Chondrocyte (in vitro differentiated cells): ENCODE results near the gene KDM4B. TPM values are rescaled to one million over a fixed set of nuclear protein-coding genes. Genes with fewer than 3 reads are reported as not detected.

Source experiments
- DNase-seq: peaks from one replicate; pipeline ENCODE4 v3.0.0; 2021; ENCODE audit warnings: mixed read lengths, low spot score
- H3K27ac Mint-ChIP-seq: one replicate; pipeline ENCODE4 v1.8.0; 2021; ENCODE audit warnings: mild to moderate bottlenecking, moderate library complexity, mixed read lengths; ENCODE audit not compliant: unreplicated experiment
- H3K27me3 Mint-ChIP-seq: 2 replicates; pipeline ENCODE4 v1.8.0; 2021; ENCODE audit warnings: low read depth, mixed read lengths
- H3K36me3 Mint-ChIP-seq: 2 replicates; pipeline ENCODE4 v1.8.0; 2021; ENCODE audit warnings: low read depth, mixed read lengths
- H3K4me1 Mint-ChIP-seq: 2 replicates; pipeline ENCODE4 v1.8.0; 2021; ENCODE audit warnings: low read depth, mild to moderate bottlenecking, mixed read lengths
- H3K4me3 Mint-ChIP-seq: one replicate; pipeline ENCODE4 v1.8.0; 2021; ENCODE audit warnings: mild to moderate bottlenecking, moderate library complexity, mixed read lengths; ENCODE audit not compliant: unreplicated experiment
- H3K9me3 Mint-ChIP-seq: 2 replicates; pipeline ENCODE4 v1.8.0; 2021; ENCODE audit warnings: low read depth, mixed read lengths
- total RNA-seq: library from RNA; stranded (reverse); gene quantifications from 3 replicates; pipeline ENCODE4 v1.2.1, GENCODE V29; 2021
- TF ChIP-seq, protein P1 (sequence below): fragments of 200-600 bp; sonication (generic); IDR thresholded peaks from 2 replicates; pipeline ENCODE4 v1.5.0; 2021; ENCODE audit warnings: antibody characterized with exemption, mild to moderate bottlenecking, moderate library complexity

The KDM4B gene
- total RNA-seq, 1 donor from 2014 or later, result 52.2 TPM

DNA sequence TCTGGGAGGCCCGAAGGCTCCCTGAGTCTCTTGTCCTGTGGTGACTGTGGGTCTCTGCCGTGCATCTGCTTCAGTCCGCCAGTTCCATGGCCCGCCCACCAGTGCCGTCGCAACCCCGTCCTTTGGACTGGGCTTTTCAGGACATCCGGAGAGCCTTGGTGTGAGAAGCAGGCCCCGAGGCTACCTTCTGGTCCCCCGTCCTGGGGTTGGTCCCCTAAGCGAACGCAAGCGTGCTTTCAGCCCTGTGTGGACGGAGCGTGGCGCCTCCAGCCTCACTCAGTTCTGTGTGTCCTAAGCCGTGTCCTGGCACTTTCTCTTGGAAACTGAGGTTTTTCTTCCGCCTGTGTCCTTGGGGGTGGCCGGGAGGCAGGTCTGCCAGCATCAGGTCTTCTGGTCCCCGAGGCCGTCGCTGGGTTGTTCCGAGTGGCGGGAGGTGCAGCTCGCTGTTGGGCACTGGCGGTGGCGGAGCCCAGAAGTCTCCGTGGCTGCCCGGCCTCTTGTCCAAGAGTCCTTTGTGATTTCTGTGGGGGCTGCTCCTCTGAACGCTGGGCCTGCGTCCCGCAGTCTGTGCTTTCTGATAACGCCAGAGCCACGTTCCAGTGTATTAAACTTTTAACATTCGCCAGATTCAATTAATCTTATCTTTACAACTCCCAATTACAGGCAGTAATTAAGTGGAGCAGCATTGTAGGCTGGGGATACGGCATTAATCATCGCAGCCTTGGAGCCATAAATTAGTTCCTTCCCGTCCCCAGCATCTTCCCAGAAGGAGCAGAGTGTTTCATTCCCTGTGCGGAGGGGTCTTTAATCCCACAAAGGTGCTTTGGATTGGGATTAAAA lies 99.5 kb downstream of the KDM4B start:
- no peak overlapping the region for H3K4me3 Mint-ChIP-seq
- TF ChIP-seq, protein P1, sequence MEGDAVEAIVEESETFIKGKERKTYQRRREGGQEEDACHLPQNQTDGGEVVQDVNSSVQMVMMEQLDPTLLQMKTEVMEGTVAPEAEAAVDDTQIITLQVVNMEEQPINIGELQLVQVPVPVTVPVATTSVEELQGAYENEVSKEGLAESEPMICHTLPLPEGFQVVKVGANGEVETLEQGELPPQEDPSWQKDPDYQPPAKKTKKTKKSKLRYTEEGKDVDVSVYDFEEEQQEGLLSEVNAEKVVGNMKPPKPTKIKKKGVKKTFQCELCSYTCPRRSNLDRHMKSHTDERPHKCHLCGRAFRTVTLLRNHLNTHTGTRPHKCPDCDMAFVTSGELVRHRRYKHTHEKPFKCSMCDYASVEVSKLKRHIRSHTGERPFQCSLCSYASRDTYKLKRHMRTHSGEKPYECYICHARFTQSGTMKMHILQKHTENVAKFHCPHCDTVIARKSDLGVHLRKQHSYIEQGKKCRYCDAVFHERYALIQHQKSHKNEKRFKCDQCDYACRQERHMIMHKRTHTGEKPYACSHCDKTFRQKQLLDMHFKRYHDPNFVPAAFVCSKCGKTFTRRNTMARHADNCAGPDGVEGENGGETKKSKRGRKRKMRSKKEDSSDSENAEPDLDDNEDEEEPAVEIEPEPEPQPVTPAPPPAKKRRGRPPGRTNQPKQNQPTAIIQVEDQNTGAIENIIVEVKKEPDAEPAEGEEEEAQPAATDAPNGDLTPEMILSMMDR, result no peak
- peaks cover 14% of the 10 kb centered on the region for H3K36me3 Mint-ChIP-seq

DNA sequence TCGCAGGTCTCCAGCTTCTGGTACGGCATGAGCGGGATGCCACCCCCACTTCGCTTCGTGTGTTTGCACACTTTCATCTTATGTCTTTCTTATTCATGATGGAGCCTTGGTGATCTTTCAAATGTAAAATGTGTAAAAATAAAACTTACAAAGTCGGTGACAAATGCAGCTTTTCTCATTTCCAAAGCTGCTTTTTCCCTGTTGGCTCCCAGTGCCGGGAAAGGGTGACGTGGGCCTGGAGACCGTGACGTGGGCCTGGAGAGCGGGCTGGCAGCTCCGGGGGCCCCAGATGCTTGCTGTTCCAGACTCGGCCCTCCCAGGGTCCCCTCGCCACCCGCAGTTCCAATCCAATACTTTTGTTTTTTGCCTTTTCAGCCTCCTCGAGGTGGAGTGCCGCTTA lies 101.4 kb downstream of the KDM4B start:
- TF ChIP-seq, protein P1, result no peak
- Mint-ChIP-seq H3K27me3 (no peaks in the 10 kb centered on the region), H3K9me3 (no peaks in the 10 kb centered on the region), H3K36me3 (peaks cover 14% of the 10 kb centered on the region), H3K27ac (no peak overlapping the region), H3K4me1 (no peaks in the 10 kb centered on the region), H3K4me3 (no peak overlapping the region)
- no peak for DNase-seq

More for the DNA sequence above, 99.5 kb downstream of the KDM4B start:
- no peak for DNase-seq
- H3K4me1 Mint-ChIP-seq, result no peaks in the 10 kb centered on the region
- H3K27ac Mint-ChIP-seq, result no peak overlapping the region
- H3K27me3 Mint-ChIP-seq, result no peaks in the 10 kb centered on the region
- H3K9me3 Mint-ChIP-seq, result no peaks in the 10 kb centered on the region

DNA sequence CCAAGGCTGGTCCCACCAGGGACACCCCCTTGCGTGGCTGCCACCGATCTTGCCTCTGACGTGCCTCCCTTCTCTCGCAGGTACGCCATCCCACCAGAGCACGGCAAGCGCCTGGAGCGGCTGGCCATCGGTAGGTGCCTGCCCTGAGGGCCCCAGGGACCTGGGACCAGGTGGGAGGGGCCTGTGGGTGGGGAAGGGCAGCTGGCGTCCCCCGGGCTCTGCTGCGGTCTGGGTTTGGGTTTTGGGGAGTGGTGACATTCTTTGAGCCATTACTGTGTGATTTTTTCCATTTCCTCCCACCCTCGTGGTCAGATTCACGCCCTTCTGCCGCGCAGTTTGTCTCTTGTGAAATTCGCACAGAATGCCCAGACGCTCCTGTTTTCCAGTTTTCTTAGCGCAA lies 102.0 kb downstream of the KDM4B start:
- H3K27ac Mint-ChIP-seq, result no peak overlapping the region
- no peaks in the 10 kb centered on the region for H3K27me3 Mint-ChIP-seq
- TF ChIP-seq, protein P1, result no peak
- DNase-seq, result no peak
- peaks cover 14% of the 10 kb centered on the region for H3K36me3 Mint-ChIP-seq
- no peaks in the 10 kb centered on the region for H3K4me1 Mint-ChIP-seq
- H3K4me3 Mint-ChIP-seq, result no peak overlapping the region
- no peaks in the 10 kb centered on the region for H3K9me3 Mint-ChIP-seq

DNA sequence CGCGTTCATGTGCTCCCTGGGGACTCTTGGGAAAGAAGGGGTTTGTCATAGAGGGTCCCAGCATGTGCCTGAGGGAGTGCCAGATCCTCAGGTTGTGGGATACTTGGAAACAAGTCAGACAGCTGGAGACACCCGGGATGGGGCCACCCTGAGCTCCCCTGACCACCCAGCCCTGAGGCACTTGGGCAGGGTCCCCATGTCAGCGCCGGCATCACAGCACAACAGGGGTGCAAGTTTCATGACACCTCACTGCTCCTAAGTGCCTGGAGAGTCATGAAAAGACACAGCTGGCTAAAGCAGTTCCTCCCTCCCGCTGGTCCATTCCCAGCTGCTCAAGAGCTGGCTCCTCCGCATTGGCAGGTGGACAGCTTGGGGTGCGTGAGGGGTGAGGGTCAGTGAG lies 102.7 kb downstream of the KDM4B start:
- H3K27me3 Mint-ChIP-seq, result no peaks in the 10 kb centered on the region
- no peak for DNase-seq
- peaks cover 10% of the 10 kb centered on the region for H3K36me3 Mint-ChIP-seq
- H3K4me3 Mint-ChIP-seq, result no peak overlapping the region
- TF ChIP-seq, protein P1, result no peak
- no peak overlapping the region for H3K27ac Mint-ChIP-seq
- H3K4me1 Mint-ChIP-seq, result no peaks in the 10 kb centered on the region
- no peaks in the 10 kb centered on the region for H3K9me3 Mint-ChIP-seq

DNA sequence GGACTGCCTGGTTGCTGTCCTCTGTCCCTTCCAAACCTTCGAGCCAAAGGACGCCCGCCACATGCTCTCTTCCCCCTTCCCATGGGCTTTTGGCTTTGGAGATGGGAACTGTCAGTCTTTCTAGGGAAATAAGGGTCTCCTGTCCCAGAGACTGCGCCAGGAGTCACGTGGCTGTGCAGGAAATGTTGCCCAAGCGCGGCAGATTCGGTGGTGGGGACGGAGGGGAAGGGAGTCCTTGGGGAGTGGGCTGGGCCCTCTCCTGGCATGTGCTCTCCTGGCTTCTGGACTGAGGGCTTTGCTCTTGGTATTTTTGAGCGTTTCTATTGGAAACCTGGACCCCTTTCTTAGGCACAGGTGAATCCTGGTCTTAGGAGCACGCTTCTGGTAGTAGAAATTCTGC lies 103.2 kb downstream of the KDM4B start:
- no peak for DNase-seq
- Mint-ChIP-seq H3K4me1 (no peaks in the 10 kb centered on the region), H3K27me3 (no peaks in the 10 kb centered on the region), H3K27ac (no peak overlapping the region), H3K36me3 (peaks cover 8% of the 10 kb centered on the region), H3K9me3 (no peaks in the 10 kb centered on the region), H3K4me3 (no peak overlapping the region)
- TF ChIP-seq, protein P1, result no peak
